Lower lobe of right lung (tissue), 2 donors: Measurements from ENCODE around the gene SHISA6. TPM values are rescaled to one million over a fixed set of nuclear protein-coding genes. Genes with fewer than 3 reads are reported as not detected.

ENCODE experiments used
- ATAC-seq, 2 donors: fragments of 200-7000 bp; cut with Tn5 transposase; one replicate each; pipeline ENCODE4 v1.9.1; 2020 to 2022; ENCODE audit warnings: mild to moderate bottlenecking in 2 of 2, moderate library complexity in 2 of 2
- DNase-seq: peaks from one replicate; pipeline ENCODE4 v3.0.0-alpha.2; 2020
- H3K27ac ChIP-seq: fragments of 200-600 bp; one replicate; pipeline ENCODE4 v1.8.0; 2022
- H3K27me3 ChIP-seq: fragments of 200-600 bp; one replicate; pipeline ENCODE4 v1.8.0; 2022; ENCODE audit warnings: low read depth
- H3K36me3 ChIP-seq: fragments of 200-600 bp; one replicate; pipeline ENCODE4 v1.8.0; 2022; ENCODE audit warnings: mild to moderate bottlenecking
- H3K4me1 ChIP-seq: fragments of 200-600 bp; one replicate; pipeline ENCODE4 v1.8.0; 2022
- H3K4me3 ChIP-seq: fragments of 200-600 bp; one replicate; pipeline ENCODE4 v1.8.0; 2022; ENCODE audit warnings: mild to moderate bottlenecking
- H3K9me3 ChIP-seq: fragments of 200-600 bp; one replicate; pipeline ENCODE4 v1.8.0; 2022
- CTCF ChIP-seq: fragments of 200-600 bp; IDR thresholded peaks from one replicate; pipeline ENCODE4 v1.8.0; 2022; ENCODE audit warnings: antibody characterized with exemption, mild to moderate bottlenecking
- intact Hi-C: fragments of 100-400 bp; cut with DNase I; formaldehyde crosslinking; loops from one replicate; pipeline ENCODE4 v1.11.0; 2022
- total RNA-seq: library from RNA; stranded (reverse); fragmentation: NEBNext Ultra II Directional; extraction: Animal tissue kit (Norgen Biotek cat#: 25700); gene quantifications from one replicate; pipeline ENCODE4 v1.2.1, GENCODE V29; 2021
- donor health status: DM: no; HTN: yes; CAD: no; lungs with severe emphysema.

The SHISA6 gene
- total RNA-seq, 1 donor from 2014 or later, result 0.44 TPM

DNA sequence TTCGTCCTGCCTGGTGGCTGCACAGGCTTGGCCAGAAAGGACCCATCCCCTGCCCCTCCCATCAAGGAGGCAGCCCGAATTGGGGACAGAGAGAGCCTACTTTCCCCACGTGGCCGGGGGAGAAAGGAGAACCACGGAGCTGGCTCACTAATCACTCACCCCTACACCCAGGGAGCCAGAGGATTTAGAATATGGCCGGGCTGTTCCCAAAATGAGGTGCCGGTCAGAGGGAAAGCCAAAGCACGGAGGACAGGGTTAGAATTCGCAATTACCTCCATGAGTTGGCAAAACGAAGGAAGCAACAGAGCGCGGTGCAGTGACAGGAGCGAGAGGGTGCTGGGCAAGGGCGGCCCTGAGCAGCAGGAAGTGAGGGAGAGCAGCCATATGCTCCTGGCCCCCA is 33.1 kb downstream of the SHISA6 start:
- DNase-seq (no peak), ATAC-seq (no peak)
- no peaks in the 10 kb centered on the region for H3K36me3 ChIP-seq
- intact Hi-C loops, result no loop called here
- no peaks in the 10 kb centered on the region for H3K4me1 ChIP-seq
- H3K27ac ChIP-seq, result no peak overlapping the region
- no peak overlapping the region for H3K4me3 ChIP-seq
- no peaks in the 10 kb centered on the region for H3K9me3 ChIP-seq
- no peaks in the 10 kb centered on the region for H3K27me3 ChIP-seq
- no peak for TF ChIP-seq CTCF

DNA sequence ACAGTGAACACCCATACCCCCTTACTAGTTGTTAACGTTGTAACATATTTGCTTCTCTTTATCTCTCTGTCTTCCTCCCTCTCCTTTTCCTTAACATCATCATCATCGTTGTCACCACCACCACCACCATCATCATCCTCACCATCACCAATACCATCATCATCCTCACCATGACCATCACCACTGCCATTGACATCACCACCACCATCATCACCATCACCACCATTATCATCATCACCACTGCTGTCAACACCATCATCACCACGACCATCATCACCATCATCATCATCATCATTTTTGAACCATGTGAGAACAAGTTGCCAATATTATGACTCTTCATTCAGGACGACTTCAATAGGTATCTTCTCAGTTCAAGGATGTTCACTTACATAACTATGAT is 35.5 kb downstream of the SHISA6 start:
- Histone ChIP-seq H3K27ac (no peak overlapping the region), H3K27me3 (no peaks in the 10 kb centered on the region), H3K36me3 (no peaks in the 10 kb centered on the region), H3K4me3 (no peak overlapping the region), H3K9me3 (peaks cover 4% of the 10 kb centered on the region), H3K4me1 (no peaks in the 10 kb centered on the region)
- TF ChIP-seq CTCF, result no peak
- DNase-seq (no peak), ATAC-seq (no peak)
- intact Hi-C loops, result no loop called here

- H3K36me3 ChIP-seq, result no peaks in the 10 kb centered on the region
- intact Hi-C loops, result no loop called here
- TF ChIP-seq CTCF, result no peak
- no peak overlapping the region for H3K27ac ChIP-seq
- H3K9me3 ChIP-seq, result peaks cover 7% of the 10 kb centered on the region
- no peaks in the 10 kb centered on the region for H3K27me3 ChIP-seq
- no peak for ATAC-seq
- DNase-seq, result no peak
- no peak overlapping the region for H3K4me3 ChIP-seq
- H3K4me1 ChIP-seq, result no peaks in the 10 kb centered on the region
These were observed 37.4 kb downstream of the SHISA6 start for GRCh38 chr17:11278186-11278991.

DNA sequence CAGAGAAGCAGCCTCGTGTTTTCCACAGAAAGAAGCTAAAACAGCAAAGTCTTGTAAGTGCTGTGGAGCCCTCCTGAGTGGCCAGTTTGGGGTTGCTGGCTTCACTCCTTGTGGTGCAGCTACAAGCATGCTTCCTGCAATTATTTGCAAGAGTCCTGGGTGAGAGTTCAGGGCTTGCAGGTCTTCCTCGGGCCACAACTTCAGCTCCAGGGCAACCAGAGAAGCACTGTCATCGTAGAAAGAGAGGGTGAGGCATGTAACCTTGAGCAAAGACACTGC is 37.9 kb downstream of the SHISA6 start:
- intact Hi-C loops, result no loop called here
- ATAC-seq (no peak), DNase-seq (no peak)
- TF ChIP-seq CTCF, result no peak
- H3K36me3 ChIP-seq, result no peaks in the 10 kb centered on the region
- H3K9me3 ChIP-seq, result peaks cover 7% of the 10 kb centered on the region
- no peaks in the 10 kb centered on the region for H3K4me1 ChIP-seq
- H3K4me3 ChIP-seq, result no peak overlapping the region
- H3K27ac ChIP-seq, result no peak overlapping the region
- H3K27me3 ChIP-seq, result no peaks in the 10 kb centered on the region

DNA sequence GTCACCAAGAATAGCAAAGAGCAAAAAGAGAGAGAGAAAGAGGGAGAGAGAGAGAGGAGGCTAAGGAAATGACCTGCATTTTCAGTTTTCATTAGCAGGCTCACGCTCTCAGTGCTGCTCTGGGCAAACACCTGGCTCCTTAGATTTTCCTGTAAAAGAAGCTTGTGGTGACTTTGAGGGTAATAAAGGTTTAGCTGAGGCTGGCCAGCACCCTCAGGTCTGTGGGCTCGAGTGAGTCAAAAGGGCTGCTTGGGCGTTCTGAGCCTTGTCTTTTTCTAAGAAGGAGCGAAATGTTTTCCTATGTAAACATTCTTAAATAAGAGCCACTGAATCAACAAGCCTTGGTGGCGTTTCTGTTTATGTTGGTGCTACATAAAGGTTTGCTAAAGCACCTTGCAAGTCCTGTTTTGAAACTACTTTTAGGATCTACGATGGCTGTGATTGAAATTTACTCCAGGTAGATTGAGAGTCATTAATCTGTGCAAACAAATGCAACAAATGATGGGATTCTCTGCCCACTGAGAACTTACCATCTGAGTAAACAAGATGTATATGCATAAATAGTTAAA is 38.8 kb downstream of the SHISA6 start:
- Histone ChIP-seq H3K27ac (no peak overlapping the region), H3K36me3 (no peaks in the 10 kb centered on the region)
- intact Hi-C loops, result no loop called here

More for the DNA sequence above, 38.8 kb downstream of the SHISA6 start:
- Histone ChIP-seq H3K27me3 (no peaks in the 10 kb centered on the region), H3K4me1 (no peaks in the 10 kb centered on the region), H3K4me3 (no peak overlapping the region), H3K9me3 (peaks cover 7% of the 10 kb centered on the region)
- DNase-seq (no peak), ATAC-seq (peak; percentile 72 to 74)
- TF ChIP-seq CTCF, result no peak
